HEK293 (cell line): Measurements from ENCODE around the gene TBC1D22A.

Experiments
- AEBP2 ChIP-seq: fragments of 450-650 bp; formaldehyde crosslinking; IDR thresholded peaks from 2 replicates; pipeline ENCODE4 v1.5.1; 2016; ENCODE audit warnings: missing biosample characterization, missing genetic modification characterization, borderline replicate concordance
- CTCF ChIP-seq: fragments of 450-650 bp; formaldehyde crosslinking; IDR thresholded peaks from 2 replicates; pipeline ENCODE4 v1.5.1; 2016; ENCODE audit warnings: missing biosample characterization, missing genetic modification characterization
- PBX3 ChIP-seq: sonication (generic); formaldehyde crosslinking; IDR thresholded peaks from 2 replicates; pipeline ENCODE4 v1.8.1; 2022; ENCODE audit warnings: mild to moderate bottlenecking, moderate library complexity, missing genetic modification reagents
- REST ChIP-seq: fragments of 450-650 bp; formaldehyde crosslinking; IDR thresholded peaks from 2 replicates; pipeline ENCODE4 v1.5.1; 2016; ENCODE audit warnings: missing biosample characterization, missing genetic modification characterization
- ZBTB44 ChIP-seq: fragments of 450-650 bp; IDR thresholded peaks from 2 replicates; pipeline ENCODE4 v1.5.1; 2018; ENCODE audit warnings: missing biosample characterization, mild to moderate bottlenecking, missing genetic modification characterization
- ZNF10 ChIP-seq: fragments of 450-650 bp; formaldehyde crosslinking; IDR thresholded peaks from 2 replicates; pipeline ENCODE4 v1.5.1; 2017; ENCODE audit warnings: missing biosample characterization, missing genetic modification characterization
- ZNF138 ChIP-seq: fragments of 450-650 bp; formaldehyde crosslinking; IDR thresholded peaks from 2 replicates; pipeline ENCODE4 v1.5.1; 2016; ENCODE audit warnings: missing biosample characterization, missing genetic modification characterization, borderline replicate concordance
- ZNF146 ChIP-seq: fragments of 450-650 bp; formaldehyde crosslinking; IDR thresholded peaks from 2 replicates; pipeline ENCODE4 v1.5.1; 2016; ENCODE audit warnings: missing biosample characterization, missing genetic modification characterization
- ZNF214 ChIP-seq: fragments of 450-650 bp; formaldehyde crosslinking; IDR thresholded peaks from 2 replicates; pipeline ENCODE4 v1.5.1; 2017; ENCODE audit warnings: missing biosample characterization, mild to moderate bottlenecking, missing genetic modification characterization, borderline replicate concordance
- ZNF26 ChIP-seq: fragments of 450-650 bp; formaldehyde crosslinking; IDR thresholded peaks from 2 replicates; pipeline ENCODE4 v1.5.1; 2016; ENCODE audit warnings: missing biosample characterization, missing genetic modification characterization
- ZNF391 ChIP-seq: fragments of 450-650 bp; formaldehyde crosslinking; IDR thresholded peaks from 2 replicates; pipeline ENCODE4 v1.5.1; 2016; ENCODE audit warnings: low read depth, missing biosample characterization, missing genetic modification characterization, borderline replicate concordance
- ZNF501 ChIP-seq: fragments of 450-650 bp; formaldehyde crosslinking; IDR thresholded peaks from 2 replicates; pipeline ENCODE4 v1.5.1; 2016; ENCODE audit warnings: missing biosample characterization, missing genetic modification characterization
- ZNF514 ChIP-seq: fragments of 450-650 bp; formaldehyde crosslinking; IDR thresholded peaks from 2 replicates; pipeline ENCODE4 v1.5.1; 2016; ENCODE audit warnings: missing biosample characterization, missing genetic modification characterization
- ZNF596 ChIP-seq: fragments of 450-650 bp; IDR thresholded peaks from 2 replicates; pipeline ENCODE4 v1.5.0; 2018; ENCODE audit warnings: missing biosample characterization, mild to moderate bottlenecking, missing genetic modification characterization, moderate library complexity
- ZSCAN30 ChIP-seq: fragments of 450-650 bp; IDR thresholded peaks from 2 replicates; pipeline ENCODE4 v1.5.1; 2018; ENCODE audit warnings: missing biosample characterization, mild to moderate bottlenecking, missing genetic modification characterization, moderate library complexity
- TF ChIP-seq, protein P1 (sequence below): fragments of 450-650 bp; formaldehyde crosslinking; IDR thresholded peaks from 2 replicates; pipeline ENCODE4 v1.5.1; 2016; ENCODE audit warnings: missing biosample characterization, missing genetic modification characterization

The TBC1D22A gene

DNA sequence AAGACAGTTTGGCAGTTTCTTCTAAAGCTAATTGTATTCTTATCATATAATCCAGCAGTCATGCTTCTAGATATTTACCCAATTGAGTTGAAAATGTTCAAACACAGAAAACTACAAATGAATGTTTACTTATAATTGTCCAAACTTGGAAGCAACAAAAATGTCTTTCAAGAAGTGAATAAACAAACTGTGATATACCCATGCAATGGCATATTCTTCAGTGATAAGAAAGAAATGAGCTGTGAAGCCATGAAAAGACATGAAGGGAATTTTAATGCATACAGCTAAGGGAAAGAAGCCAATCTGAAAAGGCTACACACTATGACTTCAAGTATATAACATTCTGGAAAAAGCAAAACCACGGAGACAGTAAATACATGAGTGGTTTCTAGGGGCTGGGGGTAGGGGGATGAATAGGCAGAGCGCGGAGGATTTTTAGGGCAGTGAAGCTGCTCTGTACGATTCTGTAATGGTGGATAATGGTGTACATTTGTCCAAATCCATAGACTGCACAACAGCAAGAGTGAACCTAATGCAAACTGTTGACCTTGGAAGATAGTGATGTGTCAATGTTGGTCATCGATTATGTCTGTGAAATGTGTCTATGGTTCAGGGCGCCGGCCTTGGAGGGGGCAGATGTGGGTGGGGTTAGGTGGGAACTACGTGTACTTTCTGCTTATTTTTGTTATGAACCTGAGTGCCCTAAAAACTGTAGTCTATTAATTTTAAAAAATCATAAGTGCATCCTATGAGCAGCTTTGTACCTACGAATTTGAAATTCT, 424.9 kb downstream of the TBC1D22A start (continued):
- TF ChIP-seq ZBTB44 (tag by site-specific recombination) (no peak), ZNF514 (tag by site-specific recombination) (no peak), ZNF596 (no peak), ZNF138 (tag by site-specific recombination) (no peak), ZNF501 (tag by site-specific recombination) (no peak), ZSCAN30 (tag by site-specific recombination) (no peak), REST (tag by site-specific recombination) (no peak), PBX3 (no peak), ZNF26 (tag by site-specific recombination) (no peak), ZNF146 (no peak), ZNF391 (tag by site-specific recombination) (no peak), ZNF10 (no peak), ZNF214 (tag by site-specific recombination) (no peak), CTCF (no peak), AEBP2 (tag by site-specific recombination) (no peak)
- TF ChIP-seq, protein P1, sequence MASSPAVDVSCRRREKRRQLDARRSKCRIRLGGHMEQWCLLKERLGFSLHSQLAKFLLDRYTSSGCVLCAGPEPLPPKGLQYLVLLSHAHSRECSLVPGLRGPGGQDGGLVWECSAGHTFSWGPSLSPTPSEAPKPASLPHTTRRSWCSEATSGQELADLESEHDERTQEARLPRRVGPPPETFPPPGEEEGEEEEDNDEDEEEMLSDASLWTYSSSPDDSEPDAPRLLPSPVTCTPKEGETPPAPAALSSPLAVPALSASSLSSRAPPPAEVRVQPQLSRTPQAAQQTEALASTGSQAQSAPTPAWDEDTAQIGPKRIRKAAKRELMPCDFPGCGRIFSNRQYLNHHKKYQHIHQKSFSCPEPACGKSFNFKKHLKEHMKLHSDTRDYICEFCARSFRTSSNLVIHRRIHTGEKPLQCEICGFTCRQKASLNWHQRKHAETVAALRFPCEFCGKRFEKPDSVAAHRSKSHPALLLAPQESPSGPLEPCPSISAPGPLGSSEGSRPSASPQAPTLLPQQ (tag by site-specific recombination), result no peak
- TF ChIP-seq, all 188 proteins: peak for 0
